ENCODE data around the gene RNF225. TPM values are rescaled to one million over a fixed set of nuclear protein-coding genes. Genes with fewer than 3 reads are reported as not detected.
"Not testable (repeated sequence)": the region's sequence is repeated elsewhere in the genome, so short reads cannot be mapped to it uniquely, and the experiment has no call there.

Gene RNF225
- total RNA-seq (not detected), polyA plus RNA-seq (not detected)
- long read RNA-seq, donor 1: 0 reads
- long read RNA-seq, donor 2: 0 reads
- long read RNA-seq, donor 3: 0 reads
- long read RNA-seq, donor 4: 0 reads
- long read RNA-seq, donor 5: 0 reads
- long read RNA-seq, donor 6: 0 reads
- long read RNA-seq, donor 7: 0 reads
- long read RNA-seq, donor 8: 0 reads
- long read RNA-seq, donor 9: 0 reads
- long read RNA-seq, donor 10: 0 reads

- no peak for DNase-seq
- H3K36me3 ChIP-seq (replicated peaks in 1 of 2): peaks cover 0 to 44% of the 10 kb centered on the region in 2 donors
- no peak within 1 kb of the TSS for H3K27ac ChIP-seq
- intact Hi-C loops (cut with DNase I): no loop called here
- H3K9me3 ChIP-seq (replicated peaks in 1 of 3): no peaks in the 10 kb centered on the region
- no peak for TF ChIP-seq CTCF (IDR thresholded peaks at IDR 0.05)
- TF ChIP-seq POLR2A (IDR thresholded peaks at IDR 0.05): no peak
- peaks cover 4% of the 10 kb centered on the region for H3K27me3 ChIP-seq
- H3K4me1 ChIP-seq (replicated peaks in 1 of 2): peaks cover 1 to 7% of the 10 kb centered on the region in 2 donors
- H3K4me3 ChIP-seq: no peak within 1 kb of the TSS
- 35 to 47% (median 42%) methylated on average over 12 to 21 of the region's 21 CpGs for WGBS, 4 donors
These were observed at the start of gene RNF225 for GRCh38 chr19:58395220-58395978. RNF225 (plus strand) TSS chr19:58395656; CDS start chr19:58396090, 434 bp downstream.

- peaks cover 9 to 14% of the 10 kb centered on the region in 2 donors for H3K4me1 ChIP-seq (replicated peaks in 1 of 2)
- H3K27ac ChIP-seq: peak overlapping the region in 3 of 5 donors; percentile 55 to 82 (median 75)
- TF ChIP-seq CTCF (IDR thresholded peaks at IDR 0.05): no peak
- peak in 1 of 2 donors; percentile 16 for TF ChIP-seq POLR2A (IDR thresholded peaks at IDR 0.05)
- peak in 5 of 7 donors; percentile 33 to 70 (median 44) for DNase-seq
- peak overlapping the region in 2 of 4 donors; percentile 13 to 66 for H3K4me3 ChIP-seq
- intact Hi-C loops (cut with DNase I): no loop called here
- no peaks in the 10 kb centered on the region for H3K9me3 ChIP-seq (replicated peaks in 1 of 3)
- 1 to 4% (median 2%) methylated on average over 19 to 82 of the region's 82 CpGs for WGBS, 4 donors
- H3K36me3 ChIP-seq (replicated peaks in 1 of 2): no peaks in the 10 kb centered on the region
- H3K27me3 ChIP-seq: peaks cover 17% of the 10 kb centered on the region
These were observed 48.2 kb upstream of the RNF225 start for GRCh38 chr19:58346961-58347929.

- peak overlapping the region in 1 of 5 donors; percentile 82 for H3K27ac ChIP-seq
- 19 to 29% (median 24%) methylated on average over 12 of the region's 12 CpGs for WGBS, 4 donors
- intact Hi-C loops (cut with DNase I): not testable (repeated sequence)
These were observed 47.4 kb upstream of the RNF225 start for GRCh38 chr19:58348080-58348479.

DNA sequence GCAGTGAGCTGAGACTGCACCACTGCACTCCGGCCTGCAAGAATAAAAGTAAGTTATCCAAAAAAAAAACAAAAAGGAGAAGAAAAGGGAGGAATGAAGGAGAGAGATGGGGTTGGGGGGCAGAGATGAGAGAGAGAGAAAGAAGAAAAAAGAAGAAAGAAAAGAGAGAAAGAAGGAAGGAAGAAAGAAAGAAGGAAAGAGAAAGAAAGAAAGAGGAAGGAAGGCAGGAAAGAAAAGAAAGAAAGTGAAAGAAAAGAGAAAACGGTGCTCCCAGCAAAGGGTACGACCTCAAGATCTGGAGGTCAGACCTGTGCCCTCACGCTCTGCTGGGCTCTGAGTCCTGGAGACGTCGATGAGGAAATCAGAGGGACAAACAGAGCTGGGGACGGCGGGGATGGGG, 45.9 kb upstream of the RNF225 start:
- intact Hi-C loops (cut with DNase I): no loop called here
- no peak for DNase-seq
- H3K27me3 ChIP-seq: peaks cover 17% of the 10 kb centered on the region
- H3K9me3 ChIP-seq (replicated peaks in 1 of 3): no peaks in the 10 kb centered on the region
- H3K4me1 ChIP-seq (replicated peaks in 1 of 2): peaks cover 9 to 14% of the 10 kb centered on the region in 2 donors
- no peak for TF ChIP-seq POLR2A (IDR thresholded peaks at IDR 0.05)
- no peak for TF ChIP-seq CTCF (IDR thresholded peaks at IDR 0.05)
- no peaks in the 10 kb centered on the region for H3K36me3 ChIP-seq (replicated peaks in 1 of 2)
- H3K27ac ChIP-seq: no peak overlapping the region
- 39 to 51% (median 42%) methylated on average over 8 of the region's 8 CpGs for WGBS, 4 donors
- H3K4me3 ChIP-seq: no peak overlapping the region

More at GRCh38 chr19:58348080-58348479, 47.4 kb upstream of the RNF225 start:
- H3K9me3 ChIP-seq (replicated peaks in 1 of 3); DNase-seq; H3K36me3 ChIP-seq (replicated peaks in 1 of 2): not testable (repeated sequence)
- peak overlapping the region in 2 of 4 donors; percentile 13 to 66 for H3K4me3 ChIP-seq
- H3K4me1 ChIP-seq (replicated peaks in 1 of 2): peaks cover 9 to 14% of the 10 kb centered on the region in 2 donors
- H3K27me3 ChIP-seq: peaks cover 17% of the 10 kb centered on the region
